ENCODE data around the gene PRKCZ. TPM values are rescaled to one million over a fixed set of nuclear protein-coding genes. Genes with fewer than 3 reads are reported as not detected.

The PRKCZ gene
- total RNA-seq, 6 experiments from 2014 or later, result 0.55 to 1.4 (median 0.95) TPM

DNA sequence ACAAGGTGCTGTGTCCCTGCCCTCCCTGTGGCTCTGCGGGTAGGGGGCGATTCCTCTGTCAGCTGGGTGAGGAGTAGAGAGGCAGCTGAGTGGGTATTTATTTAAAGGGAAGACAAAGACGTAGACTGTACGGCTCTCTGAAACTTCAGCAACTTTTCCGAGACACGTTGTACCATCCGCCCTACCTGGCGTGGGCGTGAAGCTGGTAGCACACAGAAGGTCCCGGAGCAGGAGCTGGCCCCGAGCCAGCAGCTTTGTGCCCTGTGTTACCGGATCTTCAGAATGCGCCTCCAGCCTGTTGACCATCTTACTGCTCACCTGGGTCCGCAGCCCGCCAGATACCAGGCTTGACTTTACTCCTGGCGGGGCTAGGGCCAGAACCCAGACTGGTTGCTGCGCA lies 34.9 kb downstream of the PRKCZ start:
- peaks cover 2% of the 10 kb centered on the region for H3K36me3 Mint-ChIP-seq (ENCODE audit: low read depth)

DNA sequence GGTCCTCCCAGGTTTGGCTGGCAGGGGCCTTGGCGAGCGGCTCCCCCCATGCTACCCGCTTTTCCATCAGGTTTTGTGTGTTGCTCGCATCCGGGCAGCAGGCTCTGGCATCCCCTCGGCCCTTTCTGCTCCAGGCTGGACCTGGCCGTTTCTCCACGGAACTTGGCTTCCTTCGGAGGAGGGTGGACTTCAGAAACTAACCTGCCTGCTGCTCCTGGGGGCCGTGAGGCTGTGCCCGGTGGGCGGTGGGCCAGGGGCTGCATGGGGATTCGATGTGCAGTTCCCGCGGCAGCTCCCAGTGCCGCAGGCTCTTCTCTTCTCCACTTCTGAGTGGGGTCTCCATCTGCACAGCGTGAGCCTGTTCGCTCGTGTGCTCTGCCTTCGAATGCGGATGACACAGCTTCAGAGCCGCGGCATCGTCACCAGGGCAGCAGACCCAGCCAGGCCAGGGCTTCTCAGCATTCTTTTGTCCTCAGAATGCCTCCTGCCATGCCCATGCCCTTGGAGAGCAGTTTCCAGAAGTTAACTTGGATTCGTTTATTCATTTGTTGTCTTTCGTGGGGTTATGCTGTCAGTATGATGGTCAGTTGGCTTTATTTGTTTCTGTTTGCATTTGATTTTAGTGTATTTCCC lies 36.4 kb downstream of the PRKCZ start:
- H3K27me3 Mint-ChIP-seq (ENCODE audit: insufficient read depth), result peaks cover 43% of the 10 kb centered on the region
- H3K36me3 Mint-ChIP-seq (ENCODE audit: low read depth), result no peaks in the 10 kb centered on the region
- no peak overlapping the region for H3K27ac Mint-ChIP-seq
- TF ChIP-seq, protein P1, sequence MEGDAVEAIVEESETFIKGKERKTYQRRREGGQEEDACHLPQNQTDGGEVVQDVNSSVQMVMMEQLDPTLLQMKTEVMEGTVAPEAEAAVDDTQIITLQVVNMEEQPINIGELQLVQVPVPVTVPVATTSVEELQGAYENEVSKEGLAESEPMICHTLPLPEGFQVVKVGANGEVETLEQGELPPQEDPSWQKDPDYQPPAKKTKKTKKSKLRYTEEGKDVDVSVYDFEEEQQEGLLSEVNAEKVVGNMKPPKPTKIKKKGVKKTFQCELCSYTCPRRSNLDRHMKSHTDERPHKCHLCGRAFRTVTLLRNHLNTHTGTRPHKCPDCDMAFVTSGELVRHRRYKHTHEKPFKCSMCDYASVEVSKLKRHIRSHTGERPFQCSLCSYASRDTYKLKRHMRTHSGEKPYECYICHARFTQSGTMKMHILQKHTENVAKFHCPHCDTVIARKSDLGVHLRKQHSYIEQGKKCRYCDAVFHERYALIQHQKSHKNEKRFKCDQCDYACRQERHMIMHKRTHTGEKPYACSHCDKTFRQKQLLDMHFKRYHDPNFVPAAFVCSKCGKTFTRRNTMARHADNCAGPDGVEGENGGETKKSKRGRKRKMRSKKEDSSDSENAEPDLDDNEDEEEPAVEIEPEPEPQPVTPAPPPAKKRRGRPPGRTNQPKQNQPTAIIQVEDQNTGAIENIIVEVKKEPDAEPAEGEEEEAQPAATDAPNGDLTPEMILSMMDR (IDR thresholded peaks at IDR 0.05), result no peak
- no peak for DNase-seq
- H3K9me3 Mint-ChIP-seq, result peaks cover 9% of the 10 kb centered on the region; the same call in 1 of the 2 replicates
- H3K4me1 Mint-ChIP-seq (ENCODE audit: low read depth), result peaks cover 10% of the 10 kb centered on the region; the same call in 1 of the 2 replicates
- no peak overlapping the region for H3K4me3 Mint-ChIP-seq

More for the DNA sequence above, 34.9 kb downstream of the PRKCZ start:
- H3K4me1 Mint-ChIP-seq (ENCODE audit: low read depth), result peaks cover 10% of the 10 kb centered on the region; the same call in 1 of the 2 replicates
- H3K27me3 Mint-ChIP-seq (ENCODE audit: insufficient read depth), result peaks cover 38% of the 10 kb centered on the region
- TF ChIP-seq, protein P1 (IDR thresholded peaks at IDR 0.05), result no peak
- no peak overlapping the region for H3K27ac Mint-ChIP-seq
- no peak overlapping the region for H3K4me3 Mint-ChIP-seq
- peaks cover 20% of the 10 kb centered on the region for H3K9me3 Mint-ChIP-seq
- no peak for DNase-seq

DNA sequence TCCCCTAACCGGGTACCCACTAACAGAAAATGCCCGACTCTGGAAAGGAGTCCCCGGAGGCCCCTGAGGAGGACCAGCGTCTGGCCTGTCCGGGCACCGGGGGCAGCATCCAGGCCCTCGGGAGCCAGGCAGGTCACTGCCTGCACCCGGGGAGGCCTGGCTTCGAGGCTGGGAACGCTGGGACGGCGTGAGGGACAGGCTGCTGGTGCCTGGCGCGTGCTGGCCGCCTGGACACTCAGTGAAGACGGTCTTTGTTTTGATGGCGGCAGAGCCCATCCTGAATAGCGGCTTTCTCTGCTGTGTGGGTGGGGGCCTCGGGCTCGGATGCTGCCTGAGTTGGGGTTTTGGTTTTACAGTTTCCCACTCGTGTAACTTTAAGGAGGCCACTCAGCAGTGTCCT lies 37.6 kb downstream of the PRKCZ start:
- H3K4me3 Mint-ChIP-seq, result no peak overlapping the region
- TF ChIP-seq, protein P1 (IDR thresholded peaks at IDR 0.05), result no peak
- H3K4me1 Mint-ChIP-seq (ENCODE audit: low read depth), result peaks cover 10% of the 10 kb centered on the region; the same call in 1 of the 2 replicates
- H3K27ac Mint-ChIP-seq, result no peak overlapping the region
- H3K27me3 Mint-ChIP-seq (ENCODE audit: insufficient read depth), result peaks cover 43% of the 10 kb centered on the region
- no peaks in the 10 kb centered on the region for H3K9me3 Mint-ChIP-seq
- no peak for DNase-seq
- H3K36me3 Mint-ChIP-seq (ENCODE audit: low read depth), result no peaks in the 10 kb centered on the region

DNA sequence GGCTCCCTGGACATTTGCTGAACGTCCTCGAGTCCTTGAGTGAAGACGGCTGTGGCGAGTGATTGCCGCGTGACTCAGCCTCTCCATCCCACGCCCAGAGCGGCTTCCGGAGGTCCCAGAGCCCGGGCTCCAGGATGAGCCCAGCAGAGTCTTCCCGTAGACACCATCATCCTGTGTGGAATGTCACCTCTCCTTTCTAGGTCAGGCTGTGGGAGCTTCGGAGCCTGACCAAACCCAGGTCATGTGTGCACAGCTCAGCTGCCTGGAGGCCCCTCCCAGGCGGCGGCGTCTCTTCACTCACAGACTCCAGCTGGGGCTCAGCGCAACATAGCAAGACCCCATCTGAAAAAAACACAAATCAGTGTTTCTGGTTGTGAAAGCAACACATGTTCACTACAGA lies 38.2 kb downstream of the PRKCZ start:
- TF ChIP-seq, protein P1 (IDR thresholded peaks at IDR 0.05), result no peak
- Mint-ChIP-seq H3K4me3 (no peak overlapping the region; the same call in 1 of the 2 replicates), H3K27ac (no peak overlapping the region; the same call in 1 of the 2 replicates), H3K4me1 (ENCODE audit: low read depth) (peaks cover 10% of the 10 kb centered on the region; the same call in 1 of the 2 replicates), H3K36me3 (ENCODE audit: low read depth) (no peaks in the 10 kb centered on the region), H3K9me3 (no peaks in the 10 kb centered on the region), H3K27me3 (ENCODE audit: insufficient read depth) (peaks cover 44% of the 10 kb centered on the region)
- no peak for DNase-seq

DNA sequence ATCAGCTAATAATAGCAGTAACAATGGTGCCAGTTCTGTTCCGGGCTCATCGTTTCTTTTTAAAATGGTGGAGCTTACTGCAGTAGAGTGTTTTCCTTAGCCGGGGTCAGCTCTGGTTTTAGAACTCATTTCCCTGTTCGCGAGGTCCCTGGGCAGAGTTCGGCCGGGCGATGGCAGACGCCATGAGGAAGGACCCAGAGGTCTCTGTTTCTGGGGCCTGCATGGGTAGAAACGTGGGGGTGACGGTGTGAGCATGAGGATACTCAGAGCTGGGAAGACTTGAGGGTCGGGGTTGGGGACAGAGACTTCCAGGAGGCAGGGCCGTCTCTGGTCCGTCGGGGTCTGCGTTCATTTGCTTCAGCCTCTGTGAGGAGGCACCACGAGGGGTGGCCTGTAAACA lies 38.8 kb downstream of the PRKCZ start:
- Mint-ChIP-seq H3K27me3 (ENCODE audit: insufficient read depth) (peaks cover 41% of the 10 kb centered on the region), H3K27ac (no peak overlapping the region), H3K9me3 (no peaks in the 10 kb centered on the region), H3K4me1 (ENCODE audit: low read depth) (peaks cover 10% of the 10 kb centered on the region; the same call in 1 of the 2 replicates), H3K36me3 (ENCODE audit: low read depth) (no peaks in the 10 kb centered on the region), H3K4me3 (no peak overlapping the region)
- TF ChIP-seq, protein P1 (IDR thresholded peaks at IDR 0.05), result no peak
- DNase-seq, result no peak

All from HFFc6 (cell line).